GM19324 (cell line): ENCODE results near the gene CACNA1I.
"Not testable (repeated sequence)": the region's sequence is repeated elsewhere in the genome, so short reads cannot be mapped to it uniquely, and the experiment has no call there.

Source experiments
- ATAC-seq: cut with Tn5 transposase; IDR thresholded peaks from one replicate; pipeline ENCODE4 v1.9.1; 2021; ENCODE audit warnings: mild to moderate bottlenecking, moderate library complexity; ENCODE audit not compliant: unreplicated experiment, low FRiP score

Gene CACNA1I

GRCh38 chr22:39570665-39571064 lies at the start of gene CACNA1I:
Gene CACNA1I, plus strand, starts transcription at chr22:39570753. Its CDS starts 0 bp downstream, at chr22:39570753.
- ATAC-seq = no peak

GRCh38 chr22:39521106-39521885 lies 49.3 kb upstream of the CACNA1I start:
- ATAC-seq = not testable (repeated sequence)

GRCh38 chr22:39522091-39522490 lies 48.5 kb upstream of the CACNA1I start:
- ATAC-seq = not testable (repeated sequence)

DNA sequence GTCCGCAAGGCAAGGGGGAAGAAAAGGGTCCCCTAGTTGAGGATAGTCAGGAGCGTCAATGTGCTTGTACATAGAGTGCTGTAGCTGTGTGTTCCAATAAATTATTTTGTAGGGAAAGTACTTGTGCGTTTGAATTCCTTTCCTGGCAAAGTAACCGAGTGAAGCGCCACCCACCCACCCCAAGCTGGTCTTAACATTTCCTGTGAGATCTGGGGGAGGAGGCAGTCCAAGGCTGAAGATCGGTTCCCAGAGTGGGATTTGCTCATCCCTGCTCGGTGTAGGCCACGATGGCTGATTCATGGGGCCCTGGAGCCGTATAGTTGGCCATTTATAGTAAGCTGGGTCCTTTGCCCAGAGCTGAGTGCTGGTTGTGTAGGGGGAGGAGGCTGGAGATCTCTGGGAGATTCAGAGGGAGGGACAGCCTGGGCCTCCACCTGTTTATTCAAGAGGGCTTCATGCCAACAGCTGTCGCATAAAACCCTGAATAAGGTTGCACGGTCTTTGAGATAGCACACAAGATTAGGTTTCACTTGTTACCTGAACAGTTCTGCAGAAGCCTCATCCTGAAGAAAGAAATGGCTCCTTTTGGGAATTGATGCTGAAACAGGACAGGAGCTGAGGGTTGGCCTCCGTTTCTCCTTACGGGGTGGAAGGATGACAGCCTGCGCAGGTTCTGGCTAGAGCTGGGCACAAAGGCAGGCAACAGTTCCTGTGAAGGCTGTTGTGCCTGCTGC lies 47.8 kb upstream of the CACNA1I start:
- ATAC-seq = no peak

DNA sequence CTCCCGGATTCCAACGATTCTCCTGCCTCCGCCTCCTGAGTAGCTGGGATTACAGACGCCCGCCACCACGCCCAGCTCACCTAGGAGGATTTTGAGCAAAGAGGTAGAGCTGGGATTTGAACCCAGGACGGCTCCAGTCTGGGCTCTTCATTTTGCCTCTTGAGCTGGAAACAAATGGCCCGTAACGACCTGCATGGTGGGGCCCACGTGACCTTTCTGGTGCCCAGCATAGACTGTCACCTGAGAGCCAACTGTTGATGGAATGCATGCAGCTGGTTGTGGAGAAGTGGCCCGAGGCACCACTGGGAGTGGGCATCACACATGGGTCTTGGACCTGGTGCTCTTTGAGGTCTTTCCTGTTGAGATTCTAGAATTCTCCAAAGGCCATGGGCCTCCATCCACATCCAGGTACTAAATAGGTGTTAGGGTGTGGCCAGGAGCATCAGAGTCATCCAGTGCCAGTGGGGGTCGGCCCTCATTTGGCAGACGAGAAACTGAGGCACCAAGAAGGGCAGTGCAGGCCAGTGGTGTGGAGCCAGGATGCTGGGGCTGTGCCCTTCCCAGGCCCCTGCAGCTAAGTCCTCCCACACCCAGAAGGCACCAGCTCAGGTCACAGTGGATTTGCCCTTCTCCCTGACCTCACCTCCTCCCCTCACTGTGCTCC lies 46.3 kb upstream of the CACNA1I start:
- ATAC-seq = no peak

- no peak for ATAC-seq
These were observed 45.5 kb upstream of the CACNA1I start for GRCh38 chr22:39524753-39525657.

- no peak for ATAC-seq
These were observed 44.9 kb upstream of the CACNA1I start for GRCh38 chr22:39525658-39525975.

DNA sequence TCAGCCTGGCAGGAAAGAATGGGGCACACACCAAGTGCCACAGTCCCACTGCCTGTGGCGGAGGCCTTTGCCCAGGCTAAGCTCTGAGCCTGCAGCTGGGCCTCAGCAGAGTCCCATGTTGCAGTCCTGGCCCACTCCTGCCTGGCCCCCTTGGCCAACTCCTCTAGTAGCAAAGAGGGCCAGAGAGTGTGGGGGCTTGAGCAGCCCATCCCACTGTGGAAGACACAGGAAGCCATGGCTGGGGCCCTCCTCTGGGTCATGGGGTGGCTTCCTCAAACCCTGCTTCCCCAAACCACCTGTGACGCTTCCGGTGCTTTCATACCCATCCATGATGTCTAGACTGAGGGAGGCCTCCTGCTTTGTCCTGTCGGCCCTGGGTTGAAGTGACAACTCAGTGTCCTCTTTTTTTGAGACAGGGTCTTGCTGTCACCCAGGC lies 43.8 kb upstream of the CACNA1I start:
- no peak for ATAC-seq

DNA sequence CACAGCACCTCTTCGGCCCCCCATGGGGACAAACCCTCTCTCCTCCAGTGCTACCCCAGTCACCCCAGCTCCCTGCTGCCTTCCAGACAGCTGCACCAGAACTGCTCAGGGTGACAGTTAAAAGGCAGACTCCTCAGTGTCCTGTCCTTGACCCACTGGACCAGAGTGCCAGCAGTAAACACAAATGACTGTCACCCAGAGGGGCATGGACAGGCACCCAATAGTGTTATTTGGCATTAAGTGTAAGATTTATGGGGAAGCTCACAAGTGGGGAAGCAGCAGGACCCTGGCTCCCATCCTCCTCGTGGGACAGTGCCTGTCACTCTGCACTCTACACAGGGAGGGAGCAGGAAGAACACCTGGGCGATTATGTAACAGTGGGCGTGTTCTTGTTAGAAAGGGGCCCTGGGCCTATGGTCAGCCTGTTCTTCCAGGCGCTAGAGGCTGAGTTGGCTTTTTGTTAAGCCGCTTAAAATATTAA lies 43.0 kb upstream of the CACNA1I start:
- no peak for ATAC-seq

- ATAC-seq = no peak
These were observed 42.4 kb upstream of the CACNA1I start for GRCh38 chr22:39528080-39528661.

DNA sequence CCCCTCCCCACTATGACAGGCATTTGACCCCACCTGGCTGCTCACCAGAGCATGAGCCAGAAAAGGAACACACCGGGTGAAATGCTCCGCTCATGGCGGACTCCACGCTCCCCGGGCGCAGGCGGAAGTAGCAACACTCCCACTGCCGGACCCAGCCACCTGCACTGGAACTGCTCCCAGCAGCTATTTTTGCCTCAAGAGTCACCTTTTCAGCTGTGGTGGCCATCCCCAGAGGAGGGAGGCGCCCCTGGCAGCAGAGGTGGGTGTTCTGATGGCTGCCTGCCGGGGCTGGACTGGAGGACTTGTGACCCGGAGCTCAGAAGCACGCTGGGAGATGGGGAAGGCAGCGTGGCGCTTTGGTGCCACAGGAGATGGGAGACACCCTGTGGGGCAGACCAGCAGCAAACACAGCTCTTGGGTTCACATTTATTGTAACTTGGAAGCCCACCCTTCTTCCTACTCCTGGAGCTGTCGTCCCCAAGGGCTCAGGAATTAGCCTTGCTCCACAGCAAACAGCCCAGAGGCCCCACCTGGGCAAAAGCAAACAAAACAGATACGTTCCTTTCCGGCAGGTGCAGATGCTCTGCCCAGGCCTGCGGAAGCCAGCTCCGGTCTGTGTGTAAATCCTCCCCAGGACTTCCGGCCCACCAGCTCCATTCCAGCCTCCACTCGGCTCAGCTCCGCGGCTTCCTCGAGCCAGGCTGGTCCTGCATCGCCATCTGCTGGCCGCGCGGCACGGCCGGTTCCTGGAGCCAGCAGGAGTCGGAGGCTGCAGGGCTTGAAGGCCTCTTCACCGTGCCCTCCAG lies 41.7 kb upstream of the CACNA1I start:
- peak; percentile 23 for ATAC-seq

- no peak for ATAC-seq
These were observed 41.1 kb upstream of the CACNA1I start for GRCh38 chr22:39529487-39529851.

- ATAC-seq = no peak
These were observed 40.4 kb upstream of the CACNA1I start for GRCh38 chr22:39530116-39530515.

DNA sequence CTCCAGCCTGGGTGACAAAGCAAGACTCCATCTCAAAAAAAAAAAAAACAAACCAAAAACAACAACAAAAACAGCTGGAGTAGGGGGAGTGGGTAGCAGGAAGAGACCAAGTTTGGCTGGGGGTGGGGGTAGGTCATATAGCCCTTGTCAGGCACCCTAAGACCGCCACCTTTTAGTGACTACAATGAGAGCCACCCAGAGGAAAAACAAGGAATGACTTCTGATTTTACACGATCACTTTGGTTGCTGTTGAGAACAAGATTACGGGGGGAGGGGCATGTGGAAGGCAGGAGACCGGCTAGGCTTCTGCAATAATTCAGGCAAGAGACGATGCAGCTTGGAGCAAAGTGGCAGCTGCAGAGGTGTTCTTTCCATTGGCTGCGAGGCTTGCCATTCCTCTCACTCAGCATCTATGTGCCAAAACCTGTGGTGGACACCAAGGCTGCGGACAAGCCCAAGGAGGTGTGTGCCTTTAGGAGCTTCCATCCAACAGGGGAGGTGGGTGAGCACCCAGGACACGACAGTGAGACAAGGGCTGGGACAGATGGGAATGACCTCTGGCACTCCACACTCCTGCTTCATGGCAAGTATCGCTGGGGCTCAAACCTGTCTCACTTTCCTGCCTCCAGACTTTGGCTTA lies 39.7 kb upstream of the CACNA1I start:
- no peak for ATAC-seq

DNA sequence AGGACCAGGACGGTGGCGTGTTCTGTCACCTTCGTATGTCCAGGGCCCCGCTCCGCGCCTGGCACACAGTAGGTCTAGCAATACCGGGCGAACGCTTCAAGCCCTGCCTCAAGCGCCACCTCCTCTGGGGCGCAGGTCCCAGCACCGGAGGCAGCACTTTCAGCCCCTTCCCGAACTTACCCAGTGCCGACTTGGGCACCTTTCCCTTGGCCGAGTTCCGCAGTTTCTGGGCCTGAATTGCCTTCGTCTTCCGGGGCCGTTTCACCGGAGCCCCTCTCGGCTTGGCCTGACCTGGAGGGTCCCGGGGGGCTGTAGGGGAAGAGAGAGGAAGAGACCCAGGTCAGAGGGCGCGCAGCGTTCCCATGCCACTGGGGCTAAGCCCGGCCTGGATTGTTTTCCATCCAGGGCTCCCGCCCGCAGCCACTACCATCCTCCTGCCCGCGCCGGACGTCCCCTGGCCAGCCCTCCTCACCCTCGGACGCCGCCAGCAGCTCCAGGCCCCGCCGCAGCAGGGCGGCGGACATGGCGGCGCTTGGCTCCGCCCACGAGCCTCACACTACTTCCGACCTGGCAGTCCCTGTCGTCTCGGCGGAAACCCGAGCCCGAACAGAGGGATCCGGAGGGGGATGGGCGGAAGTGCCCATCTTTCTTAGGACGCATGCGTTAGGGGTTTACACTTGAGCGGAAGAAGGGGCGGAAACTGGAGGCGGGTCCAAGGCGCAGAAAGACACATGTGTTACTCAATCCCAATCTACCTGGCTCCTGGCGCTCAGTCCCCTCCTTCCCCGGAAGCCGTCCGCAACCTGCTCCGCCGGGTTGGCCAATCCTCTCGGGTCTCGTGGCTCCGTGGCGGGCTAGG lies 38.1 kb upstream of the CACNA1I start, which contains the start of gene RPS19BP1:
RPS19BP1 (minus strand) TSS at position 534 of the 859 bp plus-strand sequence; CDS start at position 524, 10 bp downstream.
- ATAC-seq = peak; percentile 80

GRCh38 chr22:39534092-39534506 lies 36.5 kb upstream of the CACNA1I start:
- no peak for ATAC-seq

DNA sequence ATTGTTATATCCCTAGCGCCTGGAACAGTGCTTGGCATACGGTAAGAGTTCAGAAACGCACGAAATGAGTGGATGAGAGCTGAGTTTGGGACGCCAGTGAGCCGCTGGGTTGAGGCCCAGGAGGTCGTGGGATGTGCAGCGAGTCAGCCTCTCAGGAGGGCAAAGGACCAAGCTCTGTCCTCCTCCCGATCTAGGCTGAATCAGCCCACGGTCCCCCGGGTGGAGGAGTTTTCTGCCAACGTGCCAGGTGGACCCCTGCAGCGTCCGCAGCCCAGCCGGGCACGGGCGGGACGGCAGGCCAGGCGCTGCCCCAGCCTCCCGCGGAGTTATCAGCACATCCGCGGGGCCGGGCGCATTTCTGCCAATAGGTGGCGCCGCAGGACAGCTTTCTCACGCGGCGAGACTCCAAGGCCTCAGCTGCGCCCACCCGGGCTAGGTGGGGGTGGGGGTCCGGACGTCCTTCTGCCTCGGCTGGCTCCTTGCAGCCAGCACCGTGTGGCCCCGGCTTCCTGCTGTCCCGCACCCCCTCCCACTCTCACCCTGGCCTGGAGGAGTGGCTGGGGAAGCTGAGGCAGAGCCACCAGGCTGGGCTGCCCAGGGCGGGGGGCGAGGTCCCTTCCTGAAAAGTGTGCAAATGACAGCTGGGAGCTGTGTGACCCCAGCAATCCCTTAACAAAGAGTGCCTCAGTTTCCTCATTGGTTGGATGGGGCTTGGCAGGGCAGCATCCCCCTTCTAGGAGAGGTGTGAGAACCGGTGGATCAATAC lies 35.8 kb upstream of the CACNA1I start:
- no peak for ATAC-seq
